BE2C (cell line): ENCODE data around the gene KDM8.

Experiments
- DNase-seq: peaks from one replicate; pipeline ENCODE4 v3.0.0-alpha.2; 2020
- H3K27me3 ChIP-seq: fragments of 250-450 bp; sonication (Bioruptor Pico); 2 replicates; pipeline ENCODE4 v1.5.1; 2020; ENCODE audit warnings: mild to moderate bottlenecking
- H3K36me3 ChIP-seq: fragments of 250-450 bp; sonication (Bioruptor Pico); 2 replicates; pipeline ENCODE4 v1.5.1; 2020; ENCODE audit warnings: mild to moderate bottlenecking
- H3K4me1 ChIP-seq: fragments of 250-450 bp; sonication (Bioruptor Pico); 2 replicates; pipeline ENCODE4 v1.5.1; 2020
- H3K4me3 ChIP-seq: 2 replicates; pipeline ENCODE4 v1.5.1; 2011; ENCODE audit warnings: low read depth, low read length
- H3K9me3 ChIP-seq: fragments of 250-450 bp; sonication (Bioruptor Pico); 2 replicates; pipeline ENCODE4 v1.5.1; 2020
- CTCF ChIP-seq: IDR thresholded peaks from 2 replicates; pipeline ENCODE4 v1.5.1; 2012; ENCODE audit warnings: mild to moderate bottlenecking, low read depth, low read length

The KDM8 gene

GRCh38 chr16:27228621-27229501 is 25.5 kb downstream of the KDM8 start:
- Histone ChIP-seq H3K4me3 (no peak overlapping the region), H3K27me3 (no peaks in the 10 kb centered on the region), H3K4me1 (peaks cover 7% of the 10 kb centered on the region; the same call in 1 of the 2 replicates), H3K9me3 (no peaks in the 10 kb centered on the region), H3K36me3 (no peaks in the 10 kb centered on the region; the same call in 1 of the 2 replicates)
- peak; percentile 22 for TF ChIP-seq CTCF
- DNase-seq = peak; percentile 77

GRCh38 chr16:27229891-27230470 is 26.7 kb downstream of the KDM8 start:
- TF ChIP-seq CTCF = no peak
- H3K4me3 ChIP-seq = no peak overlapping the region
- peaks cover 11% of the 10 kb centered on the region for H3K4me1 ChIP-seq
- H3K36me3 ChIP-seq = no peaks in the 10 kb centered on the region
- H3K9me3 ChIP-seq = no peaks in the 10 kb centered on the region
- H3K27me3 ChIP-seq = no peaks in the 10 kb centered on the region
- DNase-seq = no peak

GRCh38 chr16:27230562-27231001 is 27.3 kb downstream of the KDM8 start:
- Histone ChIP-seq H3K4me3 (no peak overlapping the region), H3K4me1 (peaks cover 16% of the 10 kb centered on the region), H3K36me3 (no peaks in the 10 kb centered on the region), H3K27me3 (no peaks in the 10 kb centered on the region), H3K9me3 (no peaks in the 10 kb centered on the region)
- TF ChIP-seq CTCF = no peak
- DNase-seq = no peak

GRCh38 chr16:27231692-27232060 is 28.4 kb downstream of the KDM8 start:
- no peak for TF ChIP-seq CTCF
- no peaks in the 10 kb centered on the region for H3K9me3 ChIP-seq
- H3K4me3 ChIP-seq = no peak overlapping the region
- no peak for DNase-seq
- peaks cover 18% of the 10 kb centered on the region for H3K4me1 ChIP-seq
- no peaks in the 10 kb centered on the region for H3K27me3 ChIP-seq
- no peaks in the 10 kb centered on the region for H3K36me3 ChIP-seq

GRCh38 chr16:27232061-27232900 is 29.0 kb downstream of the KDM8 start:
- Histone ChIP-seq H3K9me3 (no peaks in the 10 kb centered on the region), H3K4me3 (no peak overlapping the region), H3K27me3 (no peaks in the 10 kb centered on the region), H3K4me1 (peaks cover 21% of the 10 kb centered on the region), H3K36me3 (no peaks in the 10 kb centered on the region)
- no peak for TF ChIP-seq CTCF
- no peak for DNase-seq
